ENCODE data around the gene SURF4.

DNA sequence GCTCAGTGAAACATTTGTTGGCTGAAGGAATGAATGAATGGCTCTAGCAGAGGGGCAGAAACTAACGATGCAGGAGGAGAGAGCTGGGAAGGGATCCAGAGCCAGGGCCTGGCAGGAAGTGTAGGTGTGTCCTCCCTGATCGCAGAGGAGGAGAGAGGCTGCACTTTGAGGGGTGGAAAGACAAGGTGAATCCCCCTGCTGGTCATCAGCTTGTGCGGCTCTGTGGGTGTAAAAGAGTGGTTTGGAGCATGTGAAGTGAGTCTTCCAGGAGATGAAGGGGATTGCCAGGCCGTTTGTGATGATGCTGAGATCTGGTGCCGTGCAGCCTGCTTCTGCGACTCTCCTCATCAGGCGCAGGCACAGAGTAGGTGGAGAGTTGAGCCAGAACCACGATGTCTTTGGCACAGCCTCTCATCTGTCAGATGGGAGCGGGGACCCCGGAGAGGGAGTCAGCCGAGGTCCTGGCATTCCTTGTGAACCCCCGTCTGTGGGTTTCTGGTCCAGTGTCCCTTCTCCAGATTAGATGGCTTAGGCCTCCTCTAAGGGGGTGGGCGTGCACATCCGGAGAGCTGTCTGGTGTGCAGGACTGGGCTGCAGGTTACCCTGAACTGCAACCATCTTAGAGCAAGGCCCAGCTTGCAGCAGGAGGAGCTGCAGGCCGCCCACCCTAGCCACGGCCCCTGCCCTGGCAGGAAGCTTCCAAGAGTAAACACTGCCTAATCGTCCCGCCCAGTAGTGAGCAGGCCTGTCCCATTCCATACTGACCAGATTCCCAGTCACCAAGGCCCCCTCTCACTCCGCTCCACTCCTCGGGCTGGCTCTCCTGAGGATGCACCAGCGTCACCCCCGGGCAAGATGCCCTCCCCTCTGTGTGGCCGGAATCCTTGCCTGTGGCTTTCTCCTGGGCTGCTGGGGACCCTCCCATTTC is 46.0 kb upstream of the SURF4 start, which contains the start of gene ADAMTS13:
- TF ChIP-seq POLR2A (IDR thresholded peaks at IDR 0.05; ENCODE audit: low read depth, low read length) (no peak), JUN (IDR thresholded peaks at IDR 0.05; ENCODE audit: borderline replicate concordance, insufficient read depth, insufficient read length, low read depth) (no peak)
- TF ChIP-seq, protein P1, sequence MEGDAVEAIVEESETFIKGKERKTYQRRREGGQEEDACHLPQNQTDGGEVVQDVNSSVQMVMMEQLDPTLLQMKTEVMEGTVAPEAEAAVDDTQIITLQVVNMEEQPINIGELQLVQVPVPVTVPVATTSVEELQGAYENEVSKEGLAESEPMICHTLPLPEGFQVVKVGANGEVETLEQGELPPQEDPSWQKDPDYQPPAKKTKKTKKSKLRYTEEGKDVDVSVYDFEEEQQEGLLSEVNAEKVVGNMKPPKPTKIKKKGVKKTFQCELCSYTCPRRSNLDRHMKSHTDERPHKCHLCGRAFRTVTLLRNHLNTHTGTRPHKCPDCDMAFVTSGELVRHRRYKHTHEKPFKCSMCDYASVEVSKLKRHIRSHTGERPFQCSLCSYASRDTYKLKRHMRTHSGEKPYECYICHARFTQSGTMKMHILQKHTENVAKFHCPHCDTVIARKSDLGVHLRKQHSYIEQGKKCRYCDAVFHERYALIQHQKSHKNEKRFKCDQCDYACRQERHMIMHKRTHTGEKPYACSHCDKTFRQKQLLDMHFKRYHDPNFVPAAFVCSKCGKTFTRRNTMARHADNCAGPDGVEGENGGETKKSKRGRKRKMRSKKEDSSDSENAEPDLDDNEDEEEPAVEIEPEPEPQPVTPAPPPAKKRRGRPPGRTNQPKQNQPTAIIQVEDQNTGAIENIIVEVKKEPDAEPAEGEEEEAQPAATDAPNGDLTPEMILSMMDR (IDR thresholded peaks at IDR 0.05; ENCODE audit: extremely low read depth in 1 of 2, insufficient read depth in 1 of 2, low read depth in 1 of 2, low read length in 2 of 2): no peak
- TF ChIP-seq, protein P2, sequence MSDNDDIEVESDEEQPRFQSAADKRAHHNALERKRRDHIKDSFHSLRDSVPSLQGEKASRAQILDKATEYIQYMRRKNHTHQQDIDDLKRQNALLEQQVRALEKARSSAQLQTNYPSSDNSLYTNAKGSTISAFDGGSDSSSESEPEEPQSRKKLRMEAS (IDR thresholded peaks at IDR 0.05; ENCODE audit: insufficient read depth, insufficient read length): no peak

Data from endothelial cell of umbilical vein (primary cell).